Endothelial cell of umbilical vein (primary cell): ENCODE results near the gene TANGO2. TPM values are rescaled to one million over a fixed set of nuclear protein-coding genes. Genes with fewer than 3 reads are reported as not detected.

Source experiments
- BruUV-seq: library from RNA; stranded (reverse); fragments of 400-500 nt; replicated peaks from 2 replicates; lab custom pipeline; 2021; lab: Mats Ljungman, UMichigan
- CTCF ChIA-PET: fragments of 300-600, 350-600 bp; sonication (Branson Sonifier 250); formaldehyde crosslinking; loops from one replicate; lab custom pipeline; 2021; ENCODE audit warnings: antibody characterized with exemption, inconsistent platforms; lab: Charles Lee
- POLR2A ChIA-PET: fragments of 300-600, 350-600 bp; sonication (Branson Sonifier 250); formaldehyde crosslinking; loops from one replicate; lab custom pipeline; 2021; ENCODE audit warnings: antibody characterized with exemption, inconsistent platforms; lab: Charles Lee
- DNase-seq: peaks from one replicate; pipeline ENCODE4 v3.0.0-alpha.2; 2011; ENCODE audit warnings: low read depth, low spot score
- FAIRE-seq: peaks from 2 replicates; lab custom pipeline; 2011; peaks lifted over from hg19 to GRCh38; lab: Jason Lieb, UNC
- H2AFZ ChIP-seq: 2 replicates; pipeline ENCODE4 v1.6.0; 2012; ENCODE audit warnings: low read depth, low read length, control low read depth, inconsistent platforms
- H3K27ac ChIP-seq: 2 replicates; pipeline ENCODE4 v1.5.1; 2011; ENCODE audit warnings: low read depth, mild to moderate bottlenecking, control low read depth, low read length, moderate library complexity; ENCODE audit not compliant: insufficient read depth
- H3K27me3 ChIP-seq, 2 experiments: 2 replicates each; pipeline versions ENCODE4 v1.6.0 to v1.6.1; 2011; ENCODE audit warnings: low read length in 2 of 2, mixed read lengths in 1 of 2; ENCODE audit not compliant: control insufficient read depth in 2 of 2, insufficient read depth in 2 of 2
- H3K36me3 ChIP-seq, 2 experiments: 2 replicates in 1 of 2; 3 replicates in 1 of 2; pipeline ENCODE4 v1.5.1; 2011; ENCODE audit warnings: low read length in 2 of 2, mild to moderate bottlenecking in 1 of 2, moderate library complexity in 1 of 2; ENCODE audit not compliant: control insufficient read depth in 2 of 2, insufficient read depth in 2 of 2; ENCODE audit errors: extremely low read depth in 1 of 2
- H3K4me1 ChIP-seq: 3 replicates; pipeline ENCODE4 v1.5.1; 2011; ENCODE audit warnings: mild to moderate bottlenecking, low read length; ENCODE audit not compliant: control insufficient read depth, insufficient read depth; ENCODE audit errors: extremely low read depth
- H3K4me2 ChIP-seq: 2 replicates; pipeline ENCODE4 v1.6.1; 2011; ENCODE audit warnings: low read length, control low read depth, mixed read lengths; ENCODE audit not compliant: insufficient read depth
- H3K4me3 ChIP-seq, 3 experiments: fragments of 200-600 bp in 1 of 3; sonication (generic), shearing (Covaris generic) in 1 of 3; replicated peaks in 1 of 3; 2 replicates each; pipeline ENCODE4 v1.5.1; 2011 to 2016; ENCODE audit warnings: control low read depth in 3 of 3, low read length in 3 of 3, mild to moderate bottlenecking in 2 of 3, inconsistent platforms in 1 of 3, low read depth in 1 of 3, moderate library complexity in 1 of 3; ENCODE audit not compliant: insufficient read depth in 1 of 3
- H3K79me2 ChIP-seq: 2 replicates; pipeline ENCODE4 v1.6.0; 2012; ENCODE audit warnings: low read length, inconsistent platforms; ENCODE audit not compliant: control insufficient read depth, insufficient read depth
- H3K9ac ChIP-seq: replicated peaks from 2 replicates; pipeline ENCODE3; 2011; ENCODE audit warnings: low read length, control low read depth; ENCODE audit not compliant: insufficient read depth; ENCODE audit errors: extremely low read depth
- H3K9me1 ChIP-seq: replicated peaks from 3 replicates; pipeline ENCODE4 v1.6.0; 2011; ENCODE audit warnings: mild to moderate bottlenecking, low read length; ENCODE audit not compliant: control insufficient read depth, insufficient read depth; ENCODE audit errors: extremely low read depth
- H3K9me3 ChIP-seq: replicated peaks from 2 replicates; pipeline ENCODE4 v1.5.1; 2012; ENCODE audit warnings: low read length, inconsistent platforms; ENCODE audit not compliant: control insufficient read depth, insufficient read depth
- H4K20me1 ChIP-seq: replicated peaks from 2 replicates; pipeline ENCODE3; 2011; ENCODE audit warnings: mild to moderate bottlenecking, low read length; ENCODE audit not compliant: control insufficient read depth, insufficient read depth; ENCODE audit errors: extremely low read depth
- EZH2 ChIP-seq: IDR thresholded peaks from 2 replicates; pipeline ENCODE4 v1.6.1; 2012; ENCODE audit warnings: borderline replicate concordance, low read depth, mild to moderate bottlenecking, moderate library complexity, low read length, inconsistent platforms; ENCODE audit not compliant: severe bottlenecking
- FOS ChIP-seq: IDR thresholded peaks from 2 replicates; pipeline ENCODE4 v1.6.1; 2011; ENCODE audit warnings: mild to moderate bottlenecking, low read length, moderate library complexity, borderline replicate concordance; ENCODE audit not compliant: insufficient read depth
- GATA2 ChIP-seq: IDR thresholded peaks from 2 replicates; pipeline ENCODE4 v1.7.0; 2011; ENCODE audit warnings: low read depth, mild to moderate bottlenecking, moderate library complexity, mixed read lengths, low read length; ENCODE audit not compliant: insufficient read length, insufficient read depth
- JUN ChIP-seq: IDR thresholded peaks from 2 replicates; pipeline ENCODE4 v1.6.1; 2011; ENCODE audit warnings: borderline replicate concordance, low read depth; ENCODE audit not compliant: insufficient read length, insufficient read depth
- MYC ChIP-seq: IDR thresholded peaks from one replicate; pipeline ENCODE4 v1.6.1; 2011; ENCODE audit warnings: mild to moderate bottlenecking, low read depth, low read length
- POLR2A ChIP-seq: IDR thresholded peaks from 2 replicates; pipeline ENCODE4 v1.6.1; 2012; ENCODE audit warnings: low read depth, mild to moderate bottlenecking, control low read depth, low read length
- POLR2AphosphoS5 ChIP-seq: IDR thresholded peaks from 2 replicates; pipeline ENCODE4 v1.6.1; 2012; ENCODE audit warnings: low read depth, mild to moderate bottlenecking, control low read depth, low read length, moderate library complexity; ENCODE audit not compliant: insufficient read depth
- dilution Hi-C: fragments of 300-500 bp; cut with MboI; formaldehyde crosslinking; loops from one replicate; pipeline ENCODE4 v1.15.0; 2019; ENCODE audit warnings: low sequenced_read_pairs; ENCODE audit not compliant: extremely low pct_ligation_motif_present
- intact Hi-C: fragments of 100-400 bp; cut with micrococcal nuclease; formaldehyde crosslinking; loops from one replicate; pipeline ENCODE4 v1.10.0; 2022
- polyA plus RNA-seq, 4 experiments: library from polyadenylated mRNA; depleted of rRNA in 3 of 4; stranded (reverse) in 3 of 4; unstranded in 1 of 4; fragments of >200 nt; gene quantifications; 2 replicates each; pipeline versions ENCODE4 v1.2.1 to v1.2.3, GENCODE V29; 2011 to 2012; ENCODE audit warnings: missing spikeins in 1 of 4
- total RNA-seq: library from RNA; stranded (reverse); gene quantifications from 2 replicates; pipeline ENCODE4 v1.2.3, GENCODE V29; 2021
- TF ChIP-seq, protein P1 (sequence below): IDR thresholded peaks from 2 replicates; pipeline ENCODE4 v1.6.1; 2011; ENCODE audit not compliant: insufficient read depth, insufficient read length
- TF ChIP-seq, protein P2 (sequence below), 2 donors: IDR thresholded peaks; 1 replicate in 1 of 2; 2 replicates in 1 of 2; pipeline ENCODE4 v1.5.1; 2011; ENCODE audit warnings: low read length in 2 of 2, mild to moderate bottlenecking in 2 of 2, moderate library complexity in 2 of 2, control low read depth in 1 of 2, inconsistent platforms in 1 of 2, low read depth in 1 of 2; ENCODE audit not compliant: insufficient read depth in 1 of 2; ENCODE audit errors: extremely low read depth in 1 of 2

Gene TANGO2
- total and polyA plus RNA-seq, 2 donors (not counting 3 experiments of a cell fraction or from before 2014, with no cell fraction given), result 40.0 to 49.3 TPM

DNA sequence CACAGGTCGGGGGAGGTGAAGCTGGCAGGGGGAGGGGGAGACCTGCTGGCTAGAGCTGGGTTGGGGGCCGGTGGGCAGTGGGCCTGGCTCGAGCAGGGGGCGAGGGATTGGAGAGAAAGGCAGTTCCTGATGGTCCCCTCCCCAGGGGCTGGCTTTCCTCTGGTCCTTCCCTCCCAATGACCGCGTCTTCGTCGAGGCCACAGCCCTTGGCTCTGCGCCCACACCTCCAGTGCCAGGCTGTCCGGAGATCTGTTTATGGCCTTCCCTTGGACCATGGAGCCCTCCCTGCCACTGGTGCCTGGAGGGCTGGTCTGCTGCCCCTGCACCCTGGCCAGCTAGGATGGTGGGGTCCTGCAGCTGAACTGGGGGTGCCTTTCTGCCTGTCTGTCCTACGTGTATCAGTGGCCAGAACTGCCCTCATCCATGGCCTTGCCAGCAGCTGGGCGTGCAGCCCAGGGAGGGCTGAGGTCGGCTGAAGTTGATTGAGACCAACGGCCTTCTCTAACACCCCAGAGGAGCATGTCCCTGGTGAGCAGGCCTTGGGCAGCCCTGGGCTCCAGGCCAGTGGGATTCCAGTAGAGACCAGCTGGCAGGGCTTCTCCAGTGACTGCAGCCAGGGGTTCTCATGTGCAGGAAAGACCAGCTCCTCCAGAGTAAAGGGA lies 12.3 kb downstream of the TANGO2 start:
- DNase-seq, result no peak
- CTCF ChIA-PET, result interaction anchor here (1.4 kb wide), 1 partner anchor 12 kb away, joined by 4 read pairs; the partner anchor contains the start of gene TANGO2
- H3K79me2 ChIP-seq, result no peaks in the 10 kb centered on the region
- no peaks in the 10 kb centered on the region for H3K9me3 ChIP-seq
- no peak overlapping the region for H3K4me3 ChIP-seq
- dilution Hi-C loops, result no loop called here
- POLR2A ChIA-PET, result no interaction called here
- no peak for FAIRE-seq
- H4K20me1 ChIP-seq, result no peaks in the 10 kb centered on the region
- no peak overlapping the region for H2AFZ ChIP-seq
- no peak overlapping the region for H3K9ac ChIP-seq
- H3K27me3 ChIP-seq, result no peaks in the 10 kb centered on the region
- BruUV-seq, result no TSS peak
- TF ChIP-seq JUN, result no peak
- no peak for TF ChIP-seq POLR2AphosphoS5
- TF ChIP-seq FOS, result no peak
- no peak for TF ChIP-seq GATA2
- TF ChIP-seq EZH2, result no peak
- TF ChIP-seq, protein P1, sequence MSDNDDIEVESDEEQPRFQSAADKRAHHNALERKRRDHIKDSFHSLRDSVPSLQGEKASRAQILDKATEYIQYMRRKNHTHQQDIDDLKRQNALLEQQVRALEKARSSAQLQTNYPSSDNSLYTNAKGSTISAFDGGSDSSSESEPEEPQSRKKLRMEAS, result no peak
- TF ChIP-seq POLR2A, result no peak
- TF ChIP-seq MYC, result no peak
- TF ChIP-seq, protein P2, sequence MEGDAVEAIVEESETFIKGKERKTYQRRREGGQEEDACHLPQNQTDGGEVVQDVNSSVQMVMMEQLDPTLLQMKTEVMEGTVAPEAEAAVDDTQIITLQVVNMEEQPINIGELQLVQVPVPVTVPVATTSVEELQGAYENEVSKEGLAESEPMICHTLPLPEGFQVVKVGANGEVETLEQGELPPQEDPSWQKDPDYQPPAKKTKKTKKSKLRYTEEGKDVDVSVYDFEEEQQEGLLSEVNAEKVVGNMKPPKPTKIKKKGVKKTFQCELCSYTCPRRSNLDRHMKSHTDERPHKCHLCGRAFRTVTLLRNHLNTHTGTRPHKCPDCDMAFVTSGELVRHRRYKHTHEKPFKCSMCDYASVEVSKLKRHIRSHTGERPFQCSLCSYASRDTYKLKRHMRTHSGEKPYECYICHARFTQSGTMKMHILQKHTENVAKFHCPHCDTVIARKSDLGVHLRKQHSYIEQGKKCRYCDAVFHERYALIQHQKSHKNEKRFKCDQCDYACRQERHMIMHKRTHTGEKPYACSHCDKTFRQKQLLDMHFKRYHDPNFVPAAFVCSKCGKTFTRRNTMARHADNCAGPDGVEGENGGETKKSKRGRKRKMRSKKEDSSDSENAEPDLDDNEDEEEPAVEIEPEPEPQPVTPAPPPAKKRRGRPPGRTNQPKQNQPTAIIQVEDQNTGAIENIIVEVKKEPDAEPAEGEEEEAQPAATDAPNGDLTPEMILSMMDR (IDR thresholded peaks at IDR 0.05; ENCODE audit: extremely low read depth in 1 of 2, insufficient read depth in 1 of 2, low read depth in 1 of 2, low read length in 2 of 2), result no peak
- H3K36me3 ChIP-seq, result peaks cover 0 to 10% of the 10 kb centered on the region in 2 experiments
- no peak overlapping the region for H3K4me2 ChIP-seq
- no peaks in the 10 kb centered on the region for H3K9me1 ChIP-seq
- H3K4me1 ChIP-seq, result no peaks in the 10 kb centered on the region
- no peak overlapping the region for H3K27ac ChIP-seq
- intact Hi-C loops, result no loop called here
